SIG-M5 (cell line): Measurements from ENCODE around the gene MYO16.

Experiments used
- DNase-seq: peaks from one replicate; lab custom pipeline; 2025; lab: John Stamatoyannopoulos, UW

Gene MYO16

DNA sequence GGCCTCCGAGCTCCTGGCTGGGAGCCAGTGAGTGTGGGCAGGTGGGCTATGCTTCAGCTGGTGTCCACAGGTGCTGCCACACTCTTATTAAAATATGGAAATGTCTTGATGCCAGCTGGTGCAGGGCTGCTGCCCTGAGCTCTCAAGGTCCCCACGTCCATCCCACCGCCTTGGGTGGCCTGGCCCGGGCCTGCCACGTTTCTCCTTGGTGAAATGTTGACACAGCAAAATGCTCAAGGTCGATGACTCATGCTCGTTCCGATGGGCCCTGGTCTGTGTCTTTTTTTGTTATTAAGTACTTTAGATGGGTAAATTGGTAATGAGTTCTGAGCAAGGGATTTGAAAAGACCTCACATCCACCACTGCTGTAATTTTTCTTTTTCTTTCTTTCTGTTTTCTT is 524.7 kb downstream of the MYO16 start:
- DNase-seq = no peak

DNA sequence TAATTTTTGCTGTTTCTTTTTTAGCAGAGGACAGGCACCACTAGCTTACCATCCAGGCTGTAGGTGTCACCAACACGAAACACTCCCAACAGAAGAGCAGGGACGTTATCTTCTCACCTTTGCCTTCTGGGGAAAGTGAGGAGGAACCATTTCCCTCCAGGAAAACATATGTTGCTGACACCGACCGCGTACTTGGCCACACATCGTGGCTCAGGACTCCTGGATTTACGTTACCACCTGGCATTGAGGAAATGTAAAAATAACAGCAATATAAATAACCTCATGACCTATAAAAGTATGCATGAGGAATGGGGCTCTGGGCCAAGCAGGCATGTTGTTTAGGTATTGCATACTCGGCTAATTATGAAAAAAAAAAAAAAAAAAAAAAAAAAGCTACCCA is 525.1 kb downstream of the MYO16 start:
- DNase-seq = no peak

DNA sequence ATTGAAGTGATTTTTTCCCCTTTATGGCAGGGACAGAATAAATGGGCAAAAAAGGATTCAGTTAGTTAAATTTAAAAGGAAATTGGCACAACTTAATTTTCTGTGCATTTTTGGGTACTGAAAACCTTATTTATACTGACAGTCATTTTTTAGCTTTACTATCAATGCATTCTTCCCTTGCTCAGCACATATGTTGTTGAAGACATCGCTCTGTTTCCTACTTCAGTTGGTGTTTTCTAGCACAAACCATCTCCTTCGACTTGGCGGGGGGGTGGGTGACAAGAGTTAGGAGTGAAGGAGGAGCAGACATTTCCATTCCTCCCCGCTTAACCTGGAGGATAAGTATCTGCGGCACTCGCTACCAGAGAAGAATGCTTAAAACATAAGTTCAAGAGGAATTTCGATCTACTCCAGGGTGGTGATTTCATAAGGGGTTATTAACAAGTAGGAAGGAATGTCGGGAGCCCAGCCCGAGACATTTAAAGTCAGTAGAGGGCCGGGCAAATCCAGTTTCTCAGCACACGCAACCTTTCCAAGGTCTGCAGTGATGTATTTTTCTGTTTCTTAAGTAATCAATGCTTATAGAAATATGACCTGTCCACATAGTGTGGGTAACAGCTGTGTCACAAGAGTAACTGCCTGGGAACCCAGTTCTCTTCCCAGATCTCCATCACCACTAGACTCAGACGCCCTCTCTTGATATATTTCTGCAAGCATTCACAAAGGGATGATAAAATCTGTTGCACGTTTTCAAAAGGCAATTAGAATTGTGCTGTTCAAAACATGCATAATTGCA is 525.8 kb downstream of the MYO16 start:
- DNase-seq = no peak

DNA sequence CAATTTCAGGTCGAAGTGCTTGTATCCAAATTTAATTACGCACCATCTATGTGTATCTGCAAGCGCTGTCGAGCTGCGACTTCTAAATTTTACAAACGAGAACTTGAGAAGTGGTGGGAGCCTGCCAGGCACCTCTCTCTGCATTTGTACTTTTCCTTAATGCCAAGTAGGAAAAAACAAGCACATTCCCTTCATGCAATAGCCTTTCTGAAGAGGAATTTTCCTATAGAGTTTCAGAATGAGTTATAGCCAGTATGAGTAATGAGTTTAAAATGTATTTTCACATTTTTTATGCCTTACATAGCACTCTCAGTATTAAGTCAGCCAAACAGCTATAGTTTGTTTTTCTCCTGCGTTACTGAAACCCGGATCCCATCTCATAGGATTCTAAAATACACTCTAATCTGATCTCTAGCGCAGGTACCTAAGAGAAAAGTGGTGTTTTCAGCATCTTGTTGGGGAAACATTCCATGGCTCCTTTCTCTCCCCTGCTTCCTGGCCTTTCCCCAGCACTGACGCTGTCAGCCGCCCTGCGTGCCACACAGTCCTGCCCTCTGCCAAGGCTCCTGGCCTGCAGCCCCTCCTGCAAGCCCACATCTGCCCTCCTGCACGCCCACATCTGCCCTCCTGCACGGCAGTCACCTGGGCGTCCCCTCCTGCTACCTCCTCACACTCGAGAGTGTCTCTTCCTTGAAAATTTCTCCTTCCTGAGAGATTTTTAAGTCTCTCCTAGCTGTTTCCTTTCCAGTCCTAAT is 526.9 kb downstream of the MYO16 start:
- DNase-seq = no peak

DNA sequence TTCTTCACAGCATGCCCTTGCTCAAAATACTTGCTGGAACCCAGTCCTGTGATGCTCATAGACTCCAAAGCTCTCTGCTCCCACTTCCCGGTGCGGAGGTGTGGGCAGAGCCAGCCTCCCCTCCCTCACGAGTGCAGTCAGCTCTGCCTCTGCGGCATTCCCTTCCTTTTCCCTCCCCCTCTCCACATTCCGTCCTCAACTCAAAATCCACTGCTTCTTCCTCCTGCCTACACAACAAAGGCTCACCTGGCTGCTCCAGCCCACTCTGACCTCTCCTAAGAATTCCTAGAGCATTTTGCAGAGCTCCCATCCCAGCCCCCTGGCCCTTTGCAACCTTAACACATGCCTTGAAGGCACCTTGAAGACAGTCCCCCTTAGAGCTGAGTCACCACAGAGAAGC is 527.9 kb downstream of the MYO16 start:
- DNase-seq = no peak

DNA sequence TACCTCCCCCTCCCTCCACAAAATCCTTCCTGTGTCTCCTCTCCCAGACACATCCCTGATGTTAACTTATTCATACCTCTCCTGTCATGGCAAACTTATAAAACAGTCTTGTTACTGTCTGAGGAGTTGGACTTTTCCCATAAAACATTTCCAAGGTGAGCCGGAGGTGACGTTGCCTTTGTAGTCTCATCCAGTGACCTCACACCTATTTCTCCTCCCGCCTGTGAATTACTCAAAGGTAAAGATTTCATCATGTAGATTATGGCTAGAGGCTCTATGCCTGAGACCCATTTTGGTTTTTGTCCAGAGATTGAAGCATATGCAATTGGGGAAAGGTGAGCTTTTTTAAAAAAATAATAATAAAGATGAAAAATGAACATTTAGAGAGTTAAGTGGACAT is 529.0 kb downstream of the MYO16 start:
- DNase-seq = no peak

DNA sequence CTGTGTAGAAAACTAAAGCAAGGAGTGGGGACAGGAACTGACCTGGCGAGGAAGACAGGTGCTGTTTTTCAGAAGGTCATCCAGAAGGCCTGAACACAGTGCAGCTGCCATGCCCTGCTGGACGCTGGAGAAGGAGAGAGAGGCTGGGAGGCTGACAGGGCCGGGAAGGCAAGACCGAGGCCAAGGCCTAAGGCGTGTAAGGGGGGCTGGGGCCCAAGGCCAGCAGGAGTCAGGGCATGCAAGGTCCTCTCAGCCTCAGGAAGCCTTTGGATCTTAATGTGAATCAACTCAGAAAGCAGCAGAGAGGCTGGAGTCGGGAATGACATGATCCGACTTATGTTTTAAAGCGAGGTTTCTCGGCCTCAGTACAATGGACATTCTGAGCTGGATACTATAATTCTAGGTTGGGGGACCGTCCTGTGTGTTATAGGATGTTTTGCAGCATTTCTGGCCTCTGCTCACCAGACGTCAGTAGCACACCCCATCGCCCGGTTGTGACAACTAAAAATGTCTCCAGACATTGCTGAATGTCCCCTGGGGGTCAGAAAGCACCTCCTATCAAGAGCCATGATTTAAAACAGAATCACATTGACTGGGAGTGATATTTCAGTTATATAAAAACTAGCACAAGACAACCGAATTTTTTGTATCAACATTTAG is 530.4 kb downstream of the MYO16 start:
- DNase-seq = no peak

DNA sequence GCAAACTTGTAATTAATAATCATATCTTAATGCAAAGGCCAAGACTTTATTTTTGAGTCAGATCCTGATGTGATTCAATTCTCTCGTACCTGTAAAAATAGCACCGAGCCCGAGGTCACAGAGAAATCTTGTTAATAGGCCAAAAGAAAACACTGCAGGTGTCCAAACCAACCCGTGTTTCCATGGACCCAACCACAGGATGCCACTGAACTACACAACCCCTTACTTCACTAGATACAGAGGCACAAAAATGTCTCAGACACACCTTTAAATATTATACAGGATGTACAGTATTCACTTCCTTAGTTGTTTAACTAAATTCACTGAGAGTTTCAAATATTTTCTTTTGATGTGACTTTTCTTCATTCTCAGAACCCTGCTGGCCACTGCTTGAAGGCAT is 530.9 kb downstream of the MYO16 start:
- DNase-seq = no peak

DNA sequence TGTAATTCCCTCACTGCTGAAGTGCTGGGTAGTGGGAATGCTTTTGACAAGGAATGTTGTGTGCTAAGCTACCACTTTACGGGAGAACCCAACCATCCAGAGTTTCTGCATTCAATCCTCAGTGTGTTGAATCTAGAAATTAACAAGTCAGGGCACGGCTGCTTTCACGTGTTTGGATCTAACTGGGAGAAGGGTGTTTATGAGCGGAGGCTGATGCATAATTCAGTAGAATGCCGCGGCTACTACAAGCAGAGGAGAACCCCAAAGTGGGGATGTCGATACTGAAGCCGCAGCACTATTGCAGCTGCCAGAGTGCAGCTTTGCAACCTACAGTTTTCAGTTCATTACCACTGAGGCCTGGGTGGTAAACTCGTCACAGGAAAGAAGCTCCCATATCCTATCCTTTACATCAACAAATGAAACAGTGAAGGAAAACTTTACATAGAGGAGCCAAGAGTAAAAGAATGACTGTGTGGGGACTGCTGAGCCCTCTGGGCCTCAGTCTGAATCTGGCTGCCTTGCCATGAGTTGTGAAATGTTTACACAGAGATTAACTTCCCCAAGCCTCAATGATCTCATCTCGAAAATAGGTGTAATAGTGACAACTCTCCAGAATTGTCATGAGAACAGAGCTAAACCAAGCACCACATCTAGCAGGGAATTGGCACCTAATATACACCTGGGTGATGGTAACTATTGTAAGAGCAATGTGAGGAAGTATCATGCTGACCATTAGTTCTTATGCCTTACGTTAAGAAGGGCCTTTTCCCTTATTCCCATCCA is 531.7 kb downstream of the MYO16 start:
- DNase-seq = no peak

DNA sequence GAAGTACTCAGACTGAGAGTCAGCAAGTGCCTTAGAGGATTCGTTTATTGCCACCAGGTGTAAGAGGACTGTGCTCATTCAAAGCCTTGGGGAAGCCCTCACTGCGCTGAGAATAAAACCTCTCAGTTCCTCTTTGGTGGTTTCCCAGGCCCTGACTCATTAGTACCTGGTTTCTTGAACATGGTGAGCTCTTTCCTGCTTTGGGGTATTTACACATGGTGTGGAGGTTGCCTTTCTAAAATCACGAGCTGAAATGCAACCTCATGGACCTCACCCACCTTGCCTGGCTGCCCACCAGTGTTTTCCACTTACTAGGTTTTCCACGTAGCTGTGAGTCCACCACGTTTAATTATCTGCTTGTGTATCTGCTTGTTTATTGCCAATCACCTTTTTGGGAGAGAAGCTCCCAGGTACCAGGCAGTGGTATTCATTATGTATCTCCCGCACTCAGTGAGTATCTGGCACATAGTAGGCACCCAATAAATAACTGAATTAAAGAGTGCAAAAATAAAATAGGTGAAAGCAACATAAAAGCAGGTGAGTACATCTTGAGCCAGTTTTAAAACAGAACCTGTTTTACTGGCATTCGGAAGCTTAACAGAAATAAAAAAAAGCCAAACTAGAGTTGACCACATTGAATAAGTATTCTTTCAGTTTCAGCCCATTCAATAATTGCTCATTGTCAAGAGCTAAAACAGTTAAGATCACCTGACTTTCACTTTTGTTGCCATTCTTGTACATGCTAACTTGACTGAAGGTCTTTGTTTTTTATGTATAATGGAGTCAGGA is 533.0 kb downstream of the MYO16 start:
- DNase-seq = peak; percentile 97

DNA sequence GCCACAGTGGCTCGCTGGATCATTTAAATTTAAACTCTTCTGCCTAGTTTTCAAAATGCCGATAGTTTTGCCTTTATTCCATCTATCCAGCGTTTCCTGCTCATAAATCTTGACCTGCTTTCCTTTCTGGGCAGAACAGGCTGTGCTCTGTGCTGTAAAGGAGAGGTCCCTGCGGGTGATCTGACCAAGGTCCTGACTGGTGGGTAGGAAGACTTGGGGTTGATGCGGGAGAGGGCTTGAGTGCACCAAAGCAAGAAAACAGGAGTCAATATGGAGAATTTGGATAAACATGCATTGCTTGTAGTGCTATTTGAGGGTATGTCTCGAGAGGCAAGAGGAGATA is 533.6 kb downstream of the MYO16 start:
- no peak for DNase-seq

DNA sequence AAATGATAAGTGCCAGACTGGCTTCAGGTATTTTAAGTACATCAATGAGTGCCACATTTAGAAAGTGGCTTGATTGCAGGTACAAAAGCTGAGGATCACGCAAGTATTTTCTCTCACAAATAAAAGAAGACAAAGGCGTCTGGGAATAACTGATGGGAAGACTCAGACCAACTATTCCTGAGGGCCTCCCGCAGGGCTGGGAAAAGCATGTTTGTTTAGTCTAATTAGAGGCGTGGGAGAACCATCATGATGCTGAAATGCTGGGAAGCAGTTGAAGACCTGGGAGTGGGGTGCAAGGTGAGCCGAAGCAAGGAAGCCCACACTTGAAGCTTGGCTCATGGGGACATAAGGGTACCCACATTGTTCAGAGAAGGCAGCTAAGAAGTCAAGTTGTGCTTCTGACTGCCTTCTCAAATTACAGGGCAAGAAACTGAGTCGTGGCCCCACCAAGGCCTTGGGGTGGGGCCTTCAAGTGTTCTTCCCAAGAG is 536.0 kb downstream of the MYO16 start:
- no peak for DNase-seq

DNA sequence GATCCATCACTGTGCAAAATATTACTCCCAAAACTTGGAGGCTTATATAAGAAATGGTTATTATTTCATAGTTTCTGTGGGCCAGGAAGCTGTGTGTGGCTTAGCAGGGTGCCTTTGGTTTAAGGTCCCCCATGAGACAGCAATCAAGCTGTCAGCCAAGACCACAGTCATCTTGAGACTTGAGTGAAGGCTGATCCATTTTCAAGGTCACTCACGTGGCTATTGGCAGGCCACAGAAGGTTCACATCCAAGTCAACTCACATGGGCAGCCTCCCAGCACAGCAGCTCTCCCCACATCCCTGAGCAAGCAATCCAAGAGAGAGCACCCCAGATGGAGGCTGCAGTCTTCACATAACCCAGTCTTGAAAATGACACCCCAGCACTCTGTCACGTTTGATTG is 537.4 kb downstream of the MYO16 start:
- DNase-seq = no peak

DNA sequence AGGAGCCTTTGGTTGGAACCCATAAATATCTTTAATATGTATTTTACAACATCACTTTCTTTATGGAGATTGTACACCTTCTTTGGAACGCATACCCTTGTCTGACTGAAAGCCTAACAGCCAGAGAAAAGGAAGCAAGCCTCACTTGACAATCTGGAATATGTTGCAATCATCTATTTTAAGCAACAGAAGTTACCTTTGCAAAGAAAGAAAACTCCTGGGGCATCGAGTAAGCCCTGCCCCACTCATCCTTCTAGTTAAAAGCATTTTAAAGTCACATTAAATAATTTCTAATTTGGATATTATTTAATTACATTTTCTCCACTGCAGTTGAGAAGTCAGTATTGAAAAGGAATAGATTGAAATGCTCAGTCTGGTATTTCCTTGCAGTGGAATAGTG is 542.7 kb downstream of the MYO16 start:
- DNase-seq = no peak

DNA sequence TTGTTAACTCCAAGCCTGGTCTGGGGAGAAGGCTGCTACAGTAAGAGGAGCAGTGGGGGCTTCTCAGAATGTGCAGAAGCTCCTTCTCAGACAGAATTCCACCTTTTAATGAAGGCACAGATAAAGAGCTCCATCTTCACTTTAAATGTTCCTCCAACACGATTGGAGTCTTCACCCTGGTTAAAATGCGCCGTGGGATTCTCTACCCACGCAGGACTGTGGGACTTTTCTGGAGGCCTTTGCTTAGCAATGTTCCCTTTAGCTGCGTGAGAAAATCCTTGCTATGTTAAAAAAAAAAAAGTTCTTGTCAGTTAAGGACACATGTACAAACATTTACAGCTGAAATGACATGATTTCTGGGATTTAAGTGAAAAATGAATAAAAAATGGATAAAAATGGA is 546.3 kb downstream of the MYO16 start:
- DNase-seq = no peak

DNA sequence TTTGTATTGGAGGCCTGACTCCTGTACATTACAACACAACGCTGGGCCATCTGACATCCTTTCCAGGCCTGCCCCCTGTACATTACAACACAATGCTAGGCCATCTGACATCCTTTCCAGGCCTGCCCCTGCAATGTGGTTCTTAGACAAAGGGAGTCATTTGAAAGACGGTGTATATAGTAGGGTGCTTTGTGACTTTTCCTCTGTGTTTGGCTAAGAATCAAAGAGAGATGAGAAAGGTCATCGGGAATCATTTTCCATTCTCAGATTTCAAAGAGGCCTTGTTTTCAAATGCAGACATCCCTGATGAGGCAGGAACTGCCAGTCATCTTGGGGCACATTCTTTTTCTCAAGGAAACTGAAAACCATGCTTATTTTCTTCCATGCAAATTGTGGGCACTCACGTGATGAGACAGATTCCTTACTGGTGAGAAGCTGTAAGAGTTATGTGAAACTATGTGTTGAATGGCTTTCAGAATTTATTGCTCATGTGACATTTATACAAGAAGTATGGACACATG is 551.6 kb downstream of the MYO16 start:
- no peak for DNase-seq

DNA sequence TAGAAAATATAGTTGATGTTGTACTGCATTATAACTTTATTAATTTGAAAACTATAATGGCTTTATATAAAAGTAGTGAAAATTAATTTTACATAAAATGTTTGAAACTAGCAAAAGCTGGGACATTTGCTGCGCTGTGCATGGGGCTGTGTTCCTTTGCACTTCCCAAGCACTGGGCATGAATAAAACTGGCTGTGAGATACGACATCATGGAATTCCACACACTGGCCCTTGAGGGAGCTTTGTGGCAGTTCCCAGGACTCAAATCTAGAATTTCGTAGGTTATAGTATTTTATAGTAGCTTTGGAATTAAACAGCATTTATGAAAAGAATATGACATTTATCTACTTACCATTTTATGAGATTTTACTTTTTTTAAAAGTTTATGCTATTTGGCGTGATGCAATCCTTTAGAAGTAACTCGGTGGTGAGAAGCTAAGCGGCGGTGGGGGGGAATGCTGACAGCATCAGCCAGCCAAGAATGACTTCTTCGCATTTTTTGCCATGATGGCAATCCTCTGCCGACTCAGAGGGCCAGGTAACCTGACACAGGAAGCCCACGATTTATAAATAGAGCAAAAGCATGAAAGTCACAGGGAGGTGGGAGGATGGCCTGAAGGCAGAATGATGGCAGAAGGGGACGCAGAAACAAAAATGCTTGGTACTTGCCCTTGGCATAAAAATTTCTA is 553.5 kb downstream of the MYO16 start:
- no peak for DNase-seq

DNA sequence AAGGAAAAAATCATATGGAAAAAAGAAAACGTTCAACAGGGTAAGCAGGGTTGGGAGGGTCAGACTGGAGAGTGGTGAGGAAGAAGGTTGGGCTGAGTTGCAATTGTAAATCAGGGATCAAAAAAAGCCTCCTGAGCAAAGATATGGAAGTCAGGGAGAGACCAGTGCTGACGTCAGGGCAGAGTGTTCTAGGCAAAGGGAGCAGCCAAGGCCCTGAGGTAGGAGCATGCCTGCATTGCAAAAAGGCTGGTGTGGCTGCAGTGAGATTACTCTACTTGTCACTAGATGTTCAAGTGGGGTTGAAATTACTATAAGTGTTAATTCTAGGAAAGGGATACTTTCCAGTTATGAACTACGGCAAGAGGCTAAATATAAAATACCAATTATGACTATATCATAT is 562.0 kb downstream of the MYO16 start:
- DNase-seq = no peak

DNA sequence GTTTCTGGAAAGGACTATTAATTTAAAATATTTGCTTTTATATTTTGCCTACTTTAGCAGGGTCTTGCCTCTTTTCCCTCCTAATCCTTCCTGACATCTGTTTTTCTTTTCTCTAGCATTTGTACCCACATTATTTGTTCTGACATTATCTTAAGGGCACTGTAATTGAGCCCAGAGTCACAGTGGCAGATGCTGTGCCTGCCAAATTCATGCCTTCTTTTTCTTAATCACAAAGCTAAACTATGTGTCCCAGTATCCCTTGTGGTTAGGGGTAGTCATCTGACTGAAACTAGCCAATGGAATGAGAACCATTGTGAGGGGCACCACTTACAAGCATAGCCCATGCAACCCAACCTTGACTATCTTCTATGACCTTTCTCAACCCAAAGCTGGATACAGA is 562.9 kb downstream of the MYO16 start:
- DNase-seq = no peak

DNA sequence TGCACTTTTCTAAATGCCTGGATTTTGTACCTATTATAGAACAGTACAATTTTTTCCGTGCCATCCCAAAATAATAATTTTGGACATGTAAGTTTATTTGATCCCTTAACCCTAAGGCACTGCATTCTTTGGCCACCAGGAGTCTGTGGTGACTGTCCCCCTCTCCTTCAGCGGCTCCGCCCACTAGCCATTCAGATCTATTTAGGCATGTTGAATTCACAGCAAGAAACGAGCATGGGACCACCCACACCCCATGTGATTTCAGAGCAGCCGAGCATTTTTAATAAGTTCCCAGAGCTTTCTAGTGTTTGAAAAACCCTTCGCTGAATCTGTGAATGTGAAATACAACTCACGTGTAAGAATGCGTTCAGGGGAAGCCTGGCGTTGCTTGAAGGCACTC is 567.5 kb downstream of the MYO16 start:
- DNase-seq = no peak

DNA sequence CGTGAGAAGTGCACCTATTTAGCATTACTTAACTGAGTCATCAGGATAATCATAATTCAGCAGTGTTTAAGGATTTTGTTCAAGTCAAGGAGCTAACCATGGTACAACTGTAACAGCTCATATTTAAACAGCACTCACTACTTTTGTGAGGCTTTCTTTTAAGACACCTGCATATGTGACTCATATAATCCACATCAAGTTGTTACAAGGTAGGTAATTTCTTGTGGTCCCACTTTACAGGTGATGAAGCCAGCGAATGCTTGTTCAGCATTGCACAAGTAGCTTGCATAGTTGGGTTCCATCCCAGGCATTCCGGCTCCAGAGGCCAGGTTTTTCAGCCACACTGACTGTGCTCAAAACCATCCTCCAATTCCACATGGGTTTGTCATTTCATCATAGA is 569.2 kb downstream of the MYO16 start:
- DNase-seq = no peak
